ENCODE data around the gene C17orf50.
A peak's percentile ranks its signal among the peaks of the same experiment; 100 is the strongest.

The C17orf50 gene

DNA sequence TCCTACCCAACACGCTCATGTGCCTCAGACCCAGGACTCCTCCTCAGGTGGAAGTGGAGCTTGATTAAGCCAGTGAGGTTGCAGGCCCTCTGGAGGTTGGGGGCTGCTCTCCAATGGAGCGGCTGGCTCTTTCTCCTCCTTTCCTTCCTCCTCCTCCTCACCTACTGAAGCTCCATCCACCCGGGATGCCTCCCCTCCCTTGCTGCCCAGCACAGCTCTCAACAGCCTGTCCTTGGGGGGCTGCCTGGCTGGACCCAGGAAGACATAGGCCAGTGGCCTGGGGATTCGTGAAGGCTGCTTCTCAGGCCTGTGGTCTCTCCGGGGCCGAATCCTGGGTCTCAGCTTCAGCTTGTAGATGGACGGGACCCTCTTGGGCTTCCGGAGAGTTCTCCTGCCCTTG, 15.9 kb upstream of the C17orf50 start:
- TF ChIP-seq, protein P1, sequence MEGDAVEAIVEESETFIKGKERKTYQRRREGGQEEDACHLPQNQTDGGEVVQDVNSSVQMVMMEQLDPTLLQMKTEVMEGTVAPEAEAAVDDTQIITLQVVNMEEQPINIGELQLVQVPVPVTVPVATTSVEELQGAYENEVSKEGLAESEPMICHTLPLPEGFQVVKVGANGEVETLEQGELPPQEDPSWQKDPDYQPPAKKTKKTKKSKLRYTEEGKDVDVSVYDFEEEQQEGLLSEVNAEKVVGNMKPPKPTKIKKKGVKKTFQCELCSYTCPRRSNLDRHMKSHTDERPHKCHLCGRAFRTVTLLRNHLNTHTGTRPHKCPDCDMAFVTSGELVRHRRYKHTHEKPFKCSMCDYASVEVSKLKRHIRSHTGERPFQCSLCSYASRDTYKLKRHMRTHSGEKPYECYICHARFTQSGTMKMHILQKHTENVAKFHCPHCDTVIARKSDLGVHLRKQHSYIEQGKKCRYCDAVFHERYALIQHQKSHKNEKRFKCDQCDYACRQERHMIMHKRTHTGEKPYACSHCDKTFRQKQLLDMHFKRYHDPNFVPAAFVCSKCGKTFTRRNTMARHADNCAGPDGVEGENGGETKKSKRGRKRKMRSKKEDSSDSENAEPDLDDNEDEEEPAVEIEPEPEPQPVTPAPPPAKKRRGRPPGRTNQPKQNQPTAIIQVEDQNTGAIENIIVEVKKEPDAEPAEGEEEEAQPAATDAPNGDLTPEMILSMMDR (IDR thresholded peaks at IDR 0.05; ENCODE audit: low read depth, low read length, missing control alignments): no peak
- in situ Hi-C loops (cut with HindIII; ENCODE audit: low sequenced_read_pairs): no loop called here
- no peak for DNase-seq (ENCODE audit: low read depth)
- no peak overlapping the region for H3K4me3 ChIP-seq (ENCODE audit: low read depth, low read length)

DNA sequence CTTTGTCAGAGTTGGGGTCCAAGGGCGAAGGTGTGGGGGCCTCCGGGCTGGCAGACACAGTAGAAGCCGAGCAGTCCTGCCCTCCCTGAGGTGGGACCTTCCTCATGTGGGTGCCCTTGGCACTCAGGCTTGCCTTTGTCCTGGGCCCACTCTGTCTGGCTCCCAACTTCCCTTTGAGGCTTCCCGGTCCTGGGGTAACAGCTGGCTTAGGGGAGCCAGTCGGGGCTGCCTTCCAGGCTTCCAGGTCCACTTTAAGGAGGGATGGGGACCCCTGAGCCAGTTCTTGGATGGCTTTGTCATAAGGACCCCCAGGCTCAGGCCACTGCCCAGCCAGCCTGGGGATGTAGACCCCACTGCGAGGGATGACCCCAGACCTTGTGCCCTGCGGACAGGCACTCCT, 15.4 kb upstream of the C17orf50 start:
- TF ChIP-seq, protein P1 (IDR thresholded peaks at IDR 0.05; ENCODE audit: low read depth, low read length, missing control alignments): no peak
- in situ Hi-C loops (cut with HindIII; ENCODE audit: low sequenced_read_pairs): no loop called here
- no peak for DNase-seq (ENCODE audit: low read depth)
- no peak overlapping the region for H3K4me3 ChIP-seq (ENCODE audit: low read depth, low read length)

DNA sequence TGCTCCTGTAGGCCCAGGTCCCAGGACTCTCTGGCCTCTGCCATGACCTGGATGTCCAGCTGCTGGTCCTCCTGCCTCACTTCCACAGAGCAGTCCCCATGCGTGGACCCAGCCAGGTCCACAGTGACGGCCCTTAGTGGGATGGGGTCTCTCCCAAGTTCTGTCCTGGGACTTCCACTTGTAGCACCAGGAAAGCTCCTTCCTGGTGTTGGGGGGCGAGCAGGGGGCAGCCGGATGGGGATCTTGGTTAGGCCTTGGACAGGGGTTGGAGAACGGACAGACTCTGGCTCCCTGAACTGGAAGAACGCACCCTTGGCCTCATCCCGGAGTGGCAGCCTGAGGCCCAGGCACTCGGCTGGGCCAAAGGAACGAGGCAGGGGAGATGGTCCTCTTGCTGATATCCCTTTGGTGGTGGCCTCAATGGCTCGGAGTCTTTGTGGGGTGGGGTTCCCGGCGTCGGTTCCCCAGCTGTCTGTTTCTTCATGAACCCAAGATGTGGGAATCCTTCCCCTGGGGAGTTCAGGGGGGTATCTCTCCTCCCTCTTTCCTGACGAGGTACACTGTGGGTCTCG, 14.9 kb upstream of the C17orf50 start:
- DNase-seq (ENCODE audit: low read depth): no peak
- TF ChIP-seq, protein P1 (IDR thresholded peaks at IDR 0.05; ENCODE audit: low read depth, low read length, missing control alignments): no peak
- in situ Hi-C loops (cut with HindIII; ENCODE audit: low sequenced_read_pairs): no loop called here
- H3K4me3 ChIP-seq (ENCODE audit: low read depth, low read length): no peak overlapping the region

DNA sequence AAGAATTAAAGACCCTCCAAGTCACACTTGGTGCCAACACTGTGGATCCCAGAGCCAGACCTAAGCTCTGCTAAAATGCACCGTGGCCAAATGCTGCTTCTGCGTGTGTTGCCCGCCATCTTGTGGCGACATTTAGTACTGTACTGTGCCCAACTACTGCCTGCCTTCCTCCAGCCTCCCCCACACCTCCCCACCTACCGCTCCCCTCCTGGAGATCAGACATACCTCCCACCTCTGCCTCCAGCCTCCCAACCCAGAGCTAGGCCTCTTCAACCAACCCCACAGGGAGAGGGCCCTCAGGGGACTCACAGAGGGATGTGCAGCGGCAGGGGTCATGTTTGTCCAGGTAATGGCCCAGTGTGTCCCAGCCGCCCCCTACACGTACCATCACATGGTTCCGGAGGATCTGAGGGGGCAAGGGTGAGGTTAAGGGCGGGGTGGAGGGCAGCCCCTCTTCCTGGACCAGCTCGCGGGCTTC, 13.1 kb upstream of the C17orf50 start:
- TF ChIP-seq, protein P1 (IDR thresholded peaks at IDR 0.05; ENCODE audit: low read depth, low read length, missing control alignments): peak; percentile 78
- in situ Hi-C loops (cut with HindIII; ENCODE audit: low sequenced_read_pairs): no loop called here
- H3K4me3 ChIP-seq (ENCODE audit: low read depth, low read length): no peak overlapping the region
- peak; percentile 75 for DNase-seq (ENCODE audit: low read depth)

DNA sequence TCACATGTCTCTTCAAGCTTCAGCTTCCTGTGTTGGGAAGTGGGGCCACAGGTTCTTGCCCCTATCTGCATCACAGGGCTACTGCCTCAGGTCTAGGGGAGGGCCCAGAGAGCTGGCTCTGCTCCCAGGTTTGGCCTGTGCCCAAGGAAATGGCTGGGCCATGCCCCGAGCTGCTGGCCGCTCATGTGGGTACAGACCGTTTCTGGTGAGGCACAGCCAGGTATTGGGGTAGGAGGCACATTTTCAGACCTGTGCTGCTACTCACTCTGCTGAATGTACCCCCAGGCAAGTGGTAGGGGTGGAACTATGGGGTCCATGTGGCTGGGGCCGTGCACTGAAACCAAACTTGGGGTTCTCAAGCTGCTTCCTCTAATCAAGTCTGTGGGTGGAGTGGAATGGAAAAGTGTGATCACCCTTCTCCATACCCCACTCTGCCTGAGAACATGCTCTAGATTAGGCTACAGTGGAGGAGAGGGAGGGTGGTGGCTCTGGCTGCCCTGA, 12.3 kb upstream of the C17orf50 start:
- in situ Hi-C loops (cut with HindIII; ENCODE audit: low sequenced_read_pairs): no loop called here
- TF ChIP-seq, protein P1 (IDR thresholded peaks at IDR 0.05; ENCODE audit: low read depth, low read length, missing control alignments): no peak
- H3K4me3 ChIP-seq (ENCODE audit: low read depth, low read length): no peak overlapping the region
- DNase-seq (ENCODE audit: low read depth): no peak

DNA sequence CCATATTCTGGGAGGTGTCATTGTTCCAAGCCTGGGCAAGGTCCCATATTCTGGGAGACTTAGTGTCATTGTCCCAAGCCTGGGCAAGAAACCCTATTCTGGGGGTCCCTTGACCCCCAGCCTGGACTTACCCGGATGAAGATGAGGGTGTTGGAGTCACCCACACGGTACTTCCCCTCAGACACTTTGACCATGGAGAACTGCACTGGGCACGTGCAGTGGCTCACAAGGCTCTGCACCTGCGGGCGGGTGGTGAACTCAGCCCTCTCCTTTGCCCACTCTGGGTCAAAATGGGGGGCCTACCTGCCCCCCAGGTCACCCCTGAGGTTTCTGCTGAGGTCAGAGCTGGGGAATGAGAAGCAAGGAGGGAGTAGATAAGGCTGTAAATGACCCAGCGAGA, 11.7 kb upstream of the C17orf50 start:
- TF ChIP-seq, protein P1 (IDR thresholded peaks at IDR 0.05; ENCODE audit: low read depth, low read length, missing control alignments): no peak
- no peak overlapping the region for H3K4me3 ChIP-seq (ENCODE audit: low read depth, low read length)
- in situ Hi-C loops (cut with HindIII; ENCODE audit: low sequenced_read_pairs): no loop called here
- no peak for DNase-seq (ENCODE audit: low read depth)
